ENCODE measurements around the gene ATG4D. TPM values are rescaled to one million over a fixed set of nuclear protein-coding genes. Genes with fewer than 3 reads are reported as not detected.
"Not testable (repeated sequence)": the region's sequence is repeated elsewhere in the genome, so short reads cannot be mapped to it uniquely, and the experiment has no call there.

Gene ATG4D
- total RNA-seq, 1 experiment from 2014 or later: 36.8 TPM

DNA sequence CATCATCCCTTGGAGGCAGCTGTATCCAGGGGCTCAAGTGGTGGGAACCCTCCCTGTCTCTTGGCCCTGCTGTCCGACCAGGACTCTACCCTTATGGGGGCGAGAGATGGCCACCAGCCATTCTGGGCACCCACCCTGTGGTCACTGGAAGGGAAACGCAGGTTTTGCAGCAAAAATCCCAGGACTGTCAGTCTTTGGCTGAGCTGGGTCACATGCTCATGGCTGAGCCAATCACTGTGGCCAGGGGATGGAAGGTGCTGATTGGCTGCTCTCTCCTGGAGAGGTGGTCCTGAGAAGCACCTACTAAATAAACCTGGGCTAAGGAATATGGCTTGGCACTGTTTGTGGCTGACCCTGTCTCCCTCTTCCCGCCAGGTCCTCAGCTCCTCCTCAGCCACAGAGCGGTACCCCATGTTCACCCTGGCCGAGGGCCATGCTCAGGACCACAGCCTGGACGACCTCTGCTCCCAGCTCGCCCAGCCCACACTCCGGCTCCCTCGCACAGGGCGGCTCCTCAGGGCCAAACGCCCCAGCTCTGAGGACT, 8.9 kb downstream of the ATG4D start:
- peak; percentile 13 for DNase-seq (ENCODE audit: low spot score)

GRCh38 chr19:10553087-10553667, 9.5 kb downstream of the ATG4D start:
- DNase-seq (ENCODE audit: low spot score): no peak

DNA sequence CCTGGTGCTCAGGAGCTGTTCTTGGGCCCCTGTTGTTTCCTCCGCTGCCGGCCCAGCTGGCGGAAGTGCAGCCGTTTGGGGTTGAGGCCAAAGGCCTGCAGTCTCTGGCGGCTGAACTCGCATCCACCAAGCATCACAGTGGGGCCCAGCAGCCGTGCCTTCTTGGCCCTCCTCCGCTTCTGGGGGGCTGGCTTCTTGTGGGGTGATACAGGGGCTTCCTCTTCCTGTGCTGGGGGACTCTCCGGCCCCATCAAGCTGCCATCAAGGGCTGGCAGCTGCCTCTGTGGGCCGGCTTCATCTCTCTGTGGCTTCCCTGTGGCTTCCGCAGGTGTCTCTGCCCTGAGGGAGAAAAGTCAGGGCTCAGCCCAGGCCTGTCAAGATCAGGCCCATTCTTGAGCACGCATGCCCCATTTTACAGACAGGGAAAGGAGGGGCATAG, 10.3 kb downstream of the ATG4D start:
- no peak for DNase-seq (ENCODE audit: low spot score)

- no peak for DNase-seq (ENCODE audit: low spot score)
Observed at GRCh38 chr19:10554760-10555609, 11.3 kb downstream of the ATG4D start.

GRCh38 chr19:10555610-10555973, 11.9 kb downstream of the ATG4D start:
- no peak for DNase-seq (ENCODE audit: low spot score)

GRCh38 chr19:10557603-10558197, 14.0 kb downstream of the ATG4D start:
- DNase-seq (ENCODE audit: low spot score): no peak

DNA sequence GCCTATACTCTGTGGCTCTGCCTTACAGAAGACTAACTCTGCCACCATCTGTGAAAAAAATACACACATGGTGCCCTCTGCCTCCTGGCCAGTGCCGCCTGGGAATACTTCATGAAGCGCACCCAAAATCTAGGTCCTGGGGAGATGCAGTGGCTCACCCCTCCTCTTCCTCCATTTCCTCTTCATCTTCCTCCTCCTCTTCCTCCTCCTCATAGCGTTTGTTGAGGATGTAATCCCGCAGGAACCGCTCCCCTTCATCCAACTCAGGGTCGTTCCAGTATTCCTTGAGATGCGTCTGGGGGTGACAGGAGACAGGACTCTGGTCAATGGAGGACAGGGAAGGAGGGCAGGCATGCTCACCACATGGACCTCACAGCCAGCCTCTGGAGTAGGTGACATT, 16.4 kb downstream of the ATG4D start:
- DNase-seq (ENCODE audit: low spot score): no peak

- no peak for DNase-seq (ENCODE audit: low spot score)
Observed at GRCh38 chr19:10562609-10563008, 18.9 kb downstream of the ATG4D start.

GRCh38 chr19:10565028-10565566, 21.4 kb downstream of the ATG4D start:
- DNase-seq (ENCODE audit: low spot score): peak; percentile 59

DNA sequence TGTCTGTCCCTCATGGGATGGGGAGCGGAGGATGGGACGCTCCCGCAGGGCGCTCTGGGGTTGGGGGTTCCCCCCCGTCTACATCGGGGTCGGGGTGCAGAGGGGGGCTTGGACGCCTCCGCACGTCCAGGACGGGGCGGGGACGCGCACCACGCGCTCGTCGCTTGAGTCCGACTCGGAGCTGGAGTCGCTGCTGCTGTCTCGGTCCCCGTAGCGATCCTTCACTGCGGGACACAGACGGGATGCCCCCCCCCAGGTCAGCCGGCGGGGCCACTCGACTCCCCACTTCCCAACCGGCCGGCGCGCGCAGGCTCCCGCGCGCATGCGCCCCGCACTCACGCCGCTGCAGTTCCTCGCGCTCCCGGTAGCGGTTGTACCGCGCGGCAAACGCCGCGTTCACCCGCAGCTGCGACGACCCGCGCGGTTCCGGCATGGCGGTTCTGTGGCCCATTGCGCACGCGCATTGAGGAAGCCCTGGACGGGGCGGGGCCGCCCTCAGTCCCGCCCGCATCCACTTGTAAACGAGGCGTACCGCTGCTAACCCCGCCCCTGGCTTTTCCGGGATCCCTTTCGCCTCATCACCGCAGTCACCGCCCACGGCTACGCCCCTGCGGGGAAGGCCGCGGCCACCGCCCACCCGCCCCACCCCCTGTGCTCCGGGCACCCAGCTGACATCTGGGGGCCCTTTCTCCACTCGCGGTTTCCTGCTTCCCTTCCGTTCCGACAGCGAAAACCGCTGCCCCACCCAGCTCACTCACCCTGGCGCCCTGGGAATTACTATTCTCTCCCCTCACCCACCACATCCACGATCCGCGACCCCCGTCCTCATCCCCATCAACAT, 22.1 kb downstream of the ATG4D start, which contains the start of gene KRI1:
Gene KRI1, minus strand, starts transcription at position 444 of the 841 bp plus-strand sequence. Its CDS starts 11 bp downstream, at position 433.
- peak; percentile 96 for DNase-seq (ENCODE audit: low spot score)

- no peak for DNase-seq (ENCODE audit: low spot score)
Observed at GRCh38 chr19:10566408-10566657, 22.6 kb downstream of the ATG4D start.

DNA sequence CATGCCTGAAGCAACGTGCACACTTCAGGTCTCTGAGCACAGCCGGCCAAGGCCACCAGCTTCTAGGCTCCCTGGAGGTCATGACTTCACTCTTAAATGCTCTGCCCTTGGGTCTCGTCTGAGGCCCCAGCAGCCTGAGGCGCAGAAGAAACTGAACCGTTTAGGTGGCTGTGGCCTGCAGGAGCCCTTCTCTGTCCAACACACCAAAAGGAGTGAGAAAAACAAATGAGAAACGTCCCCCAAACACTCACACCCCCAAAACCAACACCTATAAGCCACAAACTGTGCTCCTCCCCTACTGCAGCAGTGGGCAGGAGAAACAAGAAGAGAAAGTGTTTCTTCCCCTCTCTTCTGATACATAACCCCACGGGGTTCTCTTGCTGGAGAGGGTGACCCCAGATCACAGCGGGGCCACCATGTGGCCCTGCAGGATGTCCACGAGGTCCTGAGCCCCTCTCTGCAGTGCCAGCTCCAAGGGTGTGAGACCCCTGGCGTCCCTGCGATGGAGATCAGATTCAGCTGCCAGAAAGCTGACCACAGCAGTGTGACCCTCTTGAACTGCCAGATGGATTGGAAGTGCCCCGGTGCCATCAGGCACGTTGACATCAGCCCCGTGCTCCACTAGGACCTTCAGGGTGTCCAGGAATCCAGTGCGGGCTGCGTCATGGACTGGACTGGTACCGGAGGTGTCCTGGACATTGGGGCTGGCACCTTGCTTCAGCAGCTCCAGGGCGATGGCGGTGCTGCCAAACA, 23.1 kb downstream of the ATG4D start:
- no peak for DNase-seq (ENCODE audit: low spot score)

DNA sequence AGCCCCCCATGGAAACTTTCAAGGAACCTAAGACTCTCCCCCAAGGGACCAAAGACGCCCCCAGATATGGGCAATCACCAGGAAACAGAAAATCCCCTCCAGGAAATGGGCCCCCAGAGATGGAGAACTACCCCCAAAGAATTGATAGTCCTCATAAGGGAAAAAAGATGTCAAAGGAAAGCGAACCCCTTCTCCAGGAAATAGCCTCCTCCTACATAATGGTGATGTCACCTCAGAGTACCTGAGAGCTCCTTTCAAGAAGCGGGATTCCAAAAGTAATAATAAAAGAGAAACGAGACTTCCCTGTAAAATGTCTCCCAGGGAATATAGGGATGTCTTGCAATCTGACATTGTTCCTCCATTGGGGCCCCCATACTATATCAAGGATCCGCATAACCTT, 24.0 kb downstream of the ATG4D start:
- DNase-seq (ENCODE audit: low spot score): no peak

DNA sequence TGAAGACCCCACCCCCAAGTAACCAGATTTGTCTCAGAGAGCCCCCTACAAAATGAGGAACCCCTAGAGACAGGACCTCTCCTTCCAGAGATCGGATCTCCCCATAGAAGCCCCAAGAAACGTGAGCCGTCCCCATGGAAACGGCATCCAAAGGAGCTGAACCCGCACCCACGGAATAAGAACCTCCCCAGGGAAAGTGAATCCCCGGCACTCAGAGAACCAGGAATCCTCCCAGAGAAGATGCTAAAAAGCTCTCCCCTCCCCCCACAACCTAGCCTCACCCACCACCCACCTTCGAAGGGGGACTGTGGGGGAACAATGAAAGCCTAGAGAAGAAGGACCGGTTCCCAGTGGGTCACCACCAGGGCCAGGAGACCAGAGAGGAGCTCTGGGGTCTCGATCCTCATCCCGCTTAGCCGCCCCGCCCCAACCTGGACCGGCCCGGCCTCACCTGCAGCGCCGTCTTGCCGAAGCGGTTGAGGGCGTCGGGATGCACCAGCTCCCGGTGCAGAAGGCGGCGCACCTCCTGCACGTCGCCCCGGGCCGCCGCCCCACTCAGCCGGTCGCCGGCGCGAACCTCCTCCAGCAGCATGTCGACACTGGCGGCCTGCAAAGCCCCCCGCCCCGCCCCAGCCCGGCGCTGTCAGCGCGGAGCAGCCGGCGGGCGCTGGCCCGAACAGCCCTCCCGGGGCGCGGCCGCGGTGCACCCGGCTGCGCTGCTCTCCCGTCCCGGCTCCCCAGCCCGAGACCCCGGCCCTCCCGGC, 24.5 kb downstream of the ATG4D start:
- DNase-seq (ENCODE audit: low spot score): no peak

DNA sequence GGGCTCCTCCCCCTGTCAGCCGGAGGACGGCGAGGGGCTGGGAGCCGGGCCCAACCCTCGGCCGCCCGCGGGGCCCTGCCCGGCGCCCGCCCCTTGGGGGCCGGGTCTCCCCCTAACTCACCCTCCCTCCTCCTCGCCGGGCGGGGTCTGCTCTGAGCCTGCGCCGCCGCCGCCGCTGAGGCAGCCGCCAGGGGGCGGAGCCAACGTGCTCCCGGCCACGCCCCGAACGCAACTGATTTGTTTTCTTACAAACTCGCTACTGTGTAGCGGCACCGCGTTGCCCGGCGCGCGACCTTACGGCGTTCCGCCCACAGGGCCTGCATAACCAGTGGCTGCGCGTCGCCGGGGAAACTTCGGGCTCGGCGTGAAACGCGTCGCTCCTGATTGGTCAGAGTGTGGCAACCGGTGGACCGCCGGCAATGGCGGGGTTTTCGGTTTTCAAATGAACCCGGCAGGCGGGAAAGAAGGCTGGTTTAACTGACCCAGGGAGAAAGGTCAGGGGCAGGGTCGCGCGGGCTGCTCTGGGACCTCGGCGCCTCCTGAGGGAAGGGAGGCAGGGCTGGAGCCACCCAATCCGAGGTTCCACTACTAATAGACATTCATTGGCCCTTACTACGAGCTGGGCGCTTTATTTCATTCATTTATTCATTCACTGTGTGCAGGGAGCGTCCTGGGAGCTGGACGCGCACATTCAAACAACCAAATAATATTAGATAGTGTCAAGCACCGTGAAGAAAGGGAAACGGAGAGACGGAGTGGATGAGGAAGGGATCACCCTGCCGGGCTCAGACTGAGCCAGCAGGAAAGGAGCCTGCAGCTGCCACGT, 25.3 kb downstream of the ATG4D start, which contains the start of gene CDKN2D:
Gene CDKN2D, minus strand, starts transcription at position 154 of the 826 bp plus-strand sequence. CDS start 326 bp downstream, outside the sequence.
- DNase-seq (ENCODE audit: low spot score): peak; percentile 94

- not testable (repeated sequence) for DNase-seq (ENCODE audit: low spot score)
Observed at GRCh38 chr19:10573793-10574192, 30.1 kb downstream of the ATG4D start.

DNA sequence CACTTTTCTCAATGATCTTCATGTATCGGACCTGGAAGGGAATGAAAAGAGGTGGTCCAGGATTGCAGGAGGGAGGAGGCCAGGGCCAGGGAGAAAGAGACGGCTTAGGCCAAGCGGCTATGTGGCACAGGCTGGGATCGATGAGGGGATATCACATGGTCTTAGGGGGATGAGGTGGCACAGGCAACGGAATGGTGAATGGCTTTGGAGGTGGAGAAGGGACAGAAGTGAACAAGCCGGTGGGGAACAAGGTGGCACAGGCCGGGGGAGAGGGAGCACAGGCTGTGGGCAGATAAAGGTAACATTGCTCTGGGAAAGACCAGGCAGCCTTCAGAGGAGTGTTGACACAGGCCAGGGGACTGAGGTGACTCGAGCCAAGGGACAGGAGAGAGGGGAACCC, 30.8 kb downstream of the ATG4D start:
- DNase-seq (ENCODE audit: low spot score): no peak

GRCh38 chr19:10575011-10575716, 31.5 kb downstream of the ATG4D start:
- no peak for DNase-seq (ENCODE audit: low spot score)

Measured in HT-29 (cell line).